HEK293 (cell line): Measurements from ENCODE around the gene PSG2.
"Not testable (repeated sequence)": the region's sequence is repeated elsewhere in the genome, so short reads cannot be mapped to it uniquely, and the experiment has no call there.

Experiments used
- CTCF ChIA-PET: fragments of 350-600 bp; formaldehyde crosslinking; extraction: SDS; loops from one replicate; lab custom pipeline; 2021; ENCODE audit warnings: antibody characterized with exemption; lab: Yijun Ruan, JAX
- POLR2A ChIA-PET: fragments of 300-600 bp; formaldehyde crosslinking; extraction: SDS; loops from one replicate; lab custom pipeline; 2020; ENCODE audit warnings: antibody characterized with exemption, inconsistent platforms; lab: Yijun Ruan, JAX
- H3K27ac ChIP-seq: fragments of 200-500 bp; sonication (Bioruptor generic); 2 replicates; pipeline ENCODE4 v1.5.1; 2014; ENCODE audit warnings: low read depth, low read length, control low read depth, inconsistent platforms; ENCODE audit errors: extremely low read depth
- H3K36me3 ChIP-seq, 2 experiments: fragments of 200-500 bp in 1 of 2; sonication (Bioruptor generic) in 1 of 2; 1 replicate in 1 of 2; 2 replicates in 1 of 2; pipeline ENCODE4 v1.5.1; 2014 to 2017; ENCODE audit warnings: inconsistent platforms in 2 of 2, low read length in 2 of 2; ENCODE audit not compliant: control insufficient read depth in 2 of 2, insufficient read depth in 1 of 2
- H3K4me1 ChIP-seq: fragments of 200-500 bp; sonication (Bioruptor generic); 2 replicates; pipeline ENCODE4 v1.5.1; 2014; ENCODE audit warnings: mild to moderate bottlenecking, low read length, inconsistent platforms; ENCODE audit not compliant: control insufficient read depth, insufficient read depth
- H3K4me3 ChIP-seq: 2 replicates; pipeline ENCODE4 v1.5.1; 2011; ENCODE audit warnings: low read depth, mild to moderate bottlenecking, control low read depth, low read length, moderate library complexity
- H3K9me3 ChIP-seq: fragments of 200-500 bp; sonication (Bioruptor generic); 2 replicates; pipeline ENCODE4 v1.5.1; 2014; ENCODE audit warnings: low read depth, low read length, inconsistent platforms; ENCODE audit not compliant: control insufficient read depth, insufficient read depth
- SCRT1 ChIP-seq: fragments of 450-650 bp; formaldehyde crosslinking; IDR thresholded peaks from 2 replicates; pipeline ENCODE4 v1.5.1; 2016; ENCODE audit warnings: missing biosample characterization, missing genetic modification characterization, borderline replicate concordance
- SP3 ChIP-seq: fragments of 450-650 bp; formaldehyde crosslinking; IDR thresholded peaks from 2 replicates; pipeline ENCODE4 v1.5.1; 2016; ENCODE audit warnings: missing biosample characterization, missing genetic modification characterization
- ZBTB21 ChIP-seq: fragments of 450-650 bp; formaldehyde crosslinking; IDR thresholded peaks from 2 replicates; pipeline ENCODE4 v1.5.1; 2017; ENCODE audit warnings: missing biosample characterization, missing genetic modification characterization
- ZBTB26 ChIP-seq: fragments of 450-650 bp; formaldehyde crosslinking; optimal IDR thresholded peaks from 2 replicates; pipeline ENCODE3; 2016; ENCODE audit warnings: missing biosample characterization, mild to moderate bottlenecking, missing genetic modification characterization
- ZNF26 ChIP-seq: fragments of 450-650 bp; formaldehyde crosslinking; IDR thresholded peaks from 2 replicates; pipeline ENCODE4 v1.5.1; 2016; ENCODE audit warnings: missing biosample characterization, missing genetic modification characterization
- ZNF302 ChIP-seq: fragments of 450-650 bp; formaldehyde crosslinking; IDR thresholded peaks from 2 replicates; pipeline ENCODE4 v1.5.1; 2016; ENCODE audit warnings: missing biosample characterization, missing genetic modification characterization, low read depth
- ZNF488 ChIP-seq: fragments of 450-650 bp; formaldehyde crosslinking; IDR thresholded peaks from 2 replicates; pipeline ENCODE4 v1.5.1; 2016; ENCODE audit warnings: missing biosample characterization, missing genetic modification characterization
- ZNF548 ChIP-seq: fragments of 450-650 bp; formaldehyde crosslinking; IDR thresholded peaks from 2 replicates; pipeline ENCODE4 v1.5.1; 2016; ENCODE audit warnings: missing biosample characterization, missing genetic modification characterization
- ZNF660 ChIP-seq: fragments of 450-650 bp; IDR thresholded peaks from 2 replicates; pipeline ENCODE4 v1.5.1; 2018; ENCODE audit warnings: missing biosample characterization, mild to moderate bottlenecking, missing genetic modification characterization
- ZNF677 ChIP-seq: fragments of 450-650 bp; IDR thresholded peaks from 2 replicates; pipeline ENCODE4 v1.5.0; 2018; ENCODE audit warnings: missing biosample characterization, mild to moderate bottlenecking, missing genetic modification characterization, moderate library complexity
- ZNF837 ChIP-seq: fragments of 450-650 bp; formaldehyde crosslinking; IDR thresholded peaks from 2 replicates; pipeline ENCODE4 v1.5.1; 2016; ENCODE audit warnings: missing biosample characterization, missing genetic modification characterization
- ZNF843 ChIP-seq: fragments of 450-650 bp; formaldehyde crosslinking; IDR thresholded peaks from 2 replicates; pipeline ENCODE4 v1.5.1; 2016; ENCODE audit warnings: missing biosample characterization, missing genetic modification characterization
- TF ChIP-seq, protein P1 (sequence below): fragments of 450-650 bp; formaldehyde crosslinking; IDR thresholded peaks from 2 replicates; pipeline ENCODE4 v1.5.1; 2016; ENCODE audit warnings: missing biosample characterization, missing genetic modification characterization, low read depth
- TF ChIP-seq, protein P2 (sequence below): fragments of 450-650 bp; formaldehyde crosslinking; IDR thresholded peaks from 2 replicates; pipeline ENCODE4 v1.5.1; 2017; ENCODE audit warnings: missing biosample characterization, missing genetic modification characterization

Gene PSG2

DNA sequence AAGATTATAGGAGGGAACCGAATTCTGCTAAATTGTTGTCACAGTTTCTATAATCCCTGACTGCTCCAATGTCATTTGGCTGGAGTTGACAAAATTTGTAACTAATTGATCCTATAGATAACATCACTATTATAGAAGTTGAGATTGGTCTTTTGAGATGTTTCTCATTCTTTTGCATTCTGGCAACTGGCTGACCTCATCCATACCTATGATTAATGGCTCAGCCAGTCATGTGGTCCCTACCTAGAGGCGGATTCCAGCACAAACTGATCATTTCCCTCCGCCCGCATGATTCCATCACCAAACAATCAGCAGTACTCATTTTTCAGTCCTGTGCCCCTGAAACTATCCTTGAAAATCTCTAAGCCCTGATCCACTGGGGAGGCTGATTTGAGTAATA, 4.2 kb downstream of the PSG2 start:
- no peak overlapping the region for H3K4me3 ChIP-seq
- TF ChIP-seq ZNF837 (tag by site-specific recombination) = no peak
- no peak for TF ChIP-seq ZNF26 (tag by site-specific recombination)
- TF ChIP-seq ZNF677 (tag by site-specific recombination) = no peak
- no peak for TF ChIP-seq ZNF843 (tag by site-specific recombination)
- no peak for TF ChIP-seq SP3 (tag by site-specific recombination)
- no peak for TF ChIP-seq ZBTB26 (tag by site-specific recombination)
- TF ChIP-seq, protein P1, sequence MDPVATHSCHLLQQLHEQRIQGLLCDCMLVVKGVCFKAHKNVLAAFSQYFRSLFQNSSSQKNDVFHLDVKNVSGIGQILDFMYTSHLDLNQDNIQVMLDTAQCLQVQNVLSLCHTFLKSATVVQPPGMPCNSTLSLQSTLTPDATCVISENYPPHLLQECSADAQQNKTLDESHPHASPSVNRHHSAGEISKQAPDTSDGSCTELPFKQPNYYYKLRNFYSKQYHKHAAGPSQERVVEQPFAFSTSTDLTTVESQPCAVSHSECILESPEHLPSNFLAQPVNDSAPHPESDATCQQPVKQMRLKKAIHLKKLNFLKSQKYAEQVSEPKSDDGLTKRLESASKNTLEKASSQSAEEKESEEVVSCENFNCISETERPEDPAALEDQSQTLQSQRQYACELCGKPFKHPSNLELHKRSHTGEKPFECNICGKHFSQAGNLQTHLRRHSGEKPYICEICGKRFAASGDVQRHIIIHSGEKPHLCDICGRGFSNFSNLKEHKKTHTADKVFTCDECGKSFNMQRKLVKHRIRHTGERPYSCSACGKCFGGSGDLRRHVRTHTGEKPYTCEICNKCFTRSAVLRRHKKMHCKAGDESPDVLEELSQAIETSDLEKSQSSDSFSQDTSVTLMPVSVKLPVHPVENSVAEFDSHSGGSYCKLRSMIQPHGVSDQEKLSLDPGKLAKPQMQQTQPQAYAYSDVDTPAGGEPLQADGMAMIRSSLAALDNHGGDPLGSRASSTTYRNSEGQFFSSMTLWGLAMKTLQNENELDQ = no peak
- no peak for TF ChIP-seq ZNF488 (tag by site-specific recombination)
- TF ChIP-seq SCRT1 (tag by site-specific recombination) = no peak
- no peak for TF ChIP-seq ZNF660 (tag by site-specific recombination)
- TF ChIP-seq ZNF302 (tag by site-specific recombination) = no peak
- TF ChIP-seq, protein P2, sequence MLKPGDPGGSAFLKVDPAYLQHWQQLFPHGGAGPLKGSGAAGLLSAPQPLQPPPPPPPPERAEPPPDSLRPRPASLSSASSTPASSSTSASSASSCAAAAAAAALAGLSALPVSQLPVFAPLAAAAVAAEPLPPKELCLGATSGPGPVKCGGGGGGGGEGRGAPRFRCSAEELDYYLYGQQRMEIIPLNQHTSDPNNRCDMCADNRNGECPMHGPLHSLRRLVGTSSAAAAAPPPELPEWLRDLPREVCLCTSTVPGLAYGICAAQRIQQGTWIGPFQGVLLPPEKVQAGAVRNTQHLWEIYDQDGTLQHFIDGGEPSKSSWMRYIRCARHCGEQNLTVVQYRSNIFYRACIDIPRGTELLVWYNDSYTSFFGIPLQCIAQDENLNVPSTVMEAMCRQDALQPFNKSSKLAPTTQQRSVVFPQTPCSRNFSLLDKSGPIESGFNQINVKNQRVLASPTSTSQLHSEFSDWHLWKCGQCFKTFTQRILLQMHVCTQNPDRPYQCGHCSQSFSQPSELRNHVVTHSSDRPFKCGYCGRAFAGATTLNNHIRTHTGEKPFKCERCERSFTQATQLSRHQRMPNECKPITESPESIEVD = no peak
- TF ChIP-seq ZBTB21 (tag by site-specific recombination) = no peak
- no peak for TF ChIP-seq ZNF548 (tag by site-specific recombination)
- TF ChIP-seq, all 188 proteins: peak for 0
- H3K4me1 ChIP-seq = no peaks in the 10 kb centered on the region
- ChIA-PET POLR2A (no interaction called here), CTCF (interaction anchor here (1.0 to 1.9 kb wide), 2 partner anchors 8 to 177 kb away, joined by 3 to 6 read pairs; no protein-coding TSS in a partner anchor)
- no peaks in the 10 kb centered on the region for H3K9me3 ChIP-seq
- H3K36me3 ChIP-seq = no peaks in the 10 kb centered on the region
- H3K27ac ChIP-seq = no peak overlapping the region

DNA sequence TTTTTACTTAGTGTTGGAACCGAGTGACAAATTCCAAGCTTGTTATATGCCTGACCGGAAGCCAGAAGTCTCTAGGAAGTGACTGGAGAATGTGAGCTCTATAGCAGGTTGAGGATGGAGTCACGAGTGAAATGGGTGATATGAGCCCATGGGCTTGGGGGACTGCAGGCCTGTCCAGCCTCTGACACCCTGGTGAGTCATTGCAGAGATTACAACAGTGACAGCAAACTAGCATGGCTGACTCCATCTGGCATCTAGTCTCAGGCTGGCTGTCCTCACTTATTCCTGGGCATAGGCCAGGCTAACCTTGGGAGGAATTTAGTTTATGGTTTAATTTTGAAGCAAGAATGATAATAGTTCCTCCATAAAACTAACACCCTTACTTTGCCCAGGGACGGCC, 4.6 kb downstream of the PSG2 start:
- CTCF ChIA-PET = interaction anchor here (1.0 to 1.9 kb wide), 2 partner anchors 9 to 177 kb away, joined by 3 to 6 read pairs; no protein-coding TSS in a partner anchor
- H3K27ac ChIP-seq, POLR2A ChIA-PET: not testable (repeated sequence)

GRCh38 chr19:43062418-43062817, 20.1 kb downstream of the PSG2 start:
- POLR2A ChIA-PET = interaction anchor here (0.7 kb wide), 1 partner anchor 378 kb away, joined by 3 read pairs; no protein-coding TSS in a partner anchor
- H3K36me3 ChIP-seq, H3K9me3 ChIP-seq, H3K27ac ChIP-seq, CTCF ChIA-PET, H3K4me1 ChIP-seq, H3K4me3 ChIP-seq: not testable (repeated sequence)

More for the DNA sequence above, 4.6 kb downstream of the PSG2 start:
- not testable (repeated sequence) for H3K36me3 ChIP-seq, H3K4me3 ChIP-seq, H3K4me1 ChIP-seq, H3K9me3 ChIP-seq

- H3K9me3 ChIP-seq, H3K4me3 ChIP-seq, H3K36me3 ChIP-seq, H3K27ac ChIP-seq, POLR2A ChIA-PET, H3K4me1 ChIP-seq: not testable (repeated sequence)
- CTCF ChIA-PET = interaction anchor here (0.7 kb wide), 1 partner anchor 127 kb away, joined by 3 read pairs; no protein-coding TSS in a partner anchor
Measured at GRCh38 chr19:43061326-43061725, 21.2 kb downstream of the PSG2 start.

DNA sequence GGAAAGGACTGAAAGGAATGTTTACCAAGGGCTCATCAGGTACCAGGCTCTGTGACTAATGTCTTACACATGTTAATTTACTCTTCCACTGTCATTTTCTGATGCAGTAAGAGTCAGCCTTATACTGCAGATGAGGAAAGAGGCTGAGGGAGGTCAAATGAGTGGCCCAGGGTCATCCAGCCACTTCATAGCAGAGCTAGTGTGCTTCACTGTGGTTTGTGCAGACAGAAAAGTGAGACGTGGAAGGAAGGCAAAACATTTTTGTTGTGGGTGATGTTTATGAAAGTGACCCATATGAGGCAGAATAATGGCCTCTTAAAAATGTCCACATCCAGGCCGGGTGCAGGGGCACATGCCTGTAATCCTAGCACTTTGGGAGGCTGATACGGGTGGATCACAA, 22.2 kb downstream of the PSG2 start:
- POLR2A ChIA-PET, H3K36me3 ChIP-seq, H3K4me3 ChIP-seq, H3K9me3 ChIP-seq, CTCF ChIA-PET, H3K4me1 ChIP-seq, H3K27ac ChIP-seq: not testable (repeated sequence)
